WTC11 (cell line): ENCODE measurements around the gene RBPMS2. TPM values are rescaled to one million over a fixed set of nuclear protein-coding genes. Genes with fewer than 3 reads are reported as not detected.
A peak's percentile ranks its signal among the peaks of the same experiment; 100 is the strongest.

Source experiments
- CREB1 ChIP-seq: sonication (generic); formaldehyde crosslinking; IDR thresholded peaks from 2 replicates; pipeline ENCODE4 v1.8.0; 2023; ENCODE audit warnings: mild to moderate bottlenecking, missing genetic modification reagents
- EMX1 ChIP-seq: fragments of 250-450 bp; sonication (Bioruptor Pico); IDR thresholded peaks from 2 replicates; pipeline ENCODE4 v1.8.0; 2021; ENCODE audit warnings: mild to moderate bottlenecking
- ERG ChIP-seq: fragments of 250-450 bp; sonication (Bioruptor Pico); IDR thresholded peaks from 2 replicates; pipeline ENCODE4 v1.8.0; 2021; ENCODE audit warnings: mild to moderate bottlenecking
- ETV6 ChIP-seq: sonication (generic); formaldehyde crosslinking; IDR thresholded peaks from 2 replicates; pipeline ENCODE4 v1.8.1; 2022; ENCODE audit warnings: mild to moderate bottlenecking, missing genetic modification reagents
- FOXJ3 ChIP-seq: sonication (generic); formaldehyde crosslinking; IDR thresholded peaks from 2 replicates; pipeline ENCODE4 v1.9.0; 2021; ENCODE audit warnings: missing genetic modification reagents, mild to moderate bottlenecking, borderline replicate concordance
- FOXK1 ChIP-seq: sonication (generic); formaldehyde crosslinking; IDR thresholded peaks from 2 replicates; pipeline ENCODE4 v1.8.0; 2022; ENCODE audit warnings: mild to moderate bottlenecking, moderate library complexity, missing genetic modification reagents
- FOXP1 ChIP-seq: sonication (generic); formaldehyde crosslinking; IDR thresholded peaks from 2 replicates; pipeline ENCODE4 v1.8.0; 2022; ENCODE audit warnings: missing genetic modification reagents, mild to moderate bottlenecking, moderate library complexity, borderline replicate concordance
- FOXP4 ChIP-seq: sonication (generic); formaldehyde crosslinking; IDR thresholded peaks from 2 replicates; pipeline ENCODE4 v1.8.0; 2022; ENCODE audit warnings: mild to moderate bottlenecking, missing genetic modification reagents
- GABPB1 ChIP-seq: sonication (generic); formaldehyde crosslinking; IDR thresholded peaks from 2 replicates; pipeline ENCODE4 v1.8.1; 2023; ENCODE audit warnings: mild to moderate bottlenecking, missing genetic modification reagents
- IRF1 ChIP-seq: sonication (generic); formaldehyde crosslinking; IDR thresholded peaks from 2 replicates; pipeline ENCODE4 v1.8.0; 2023; ENCODE audit warnings: missing genetic modification reagents
- IRF2 ChIP-seq: sonication (generic); formaldehyde crosslinking; IDR thresholded peaks from 2 replicates; pipeline ENCODE4 v1.8.0; 2022; ENCODE audit warnings: low read depth, missing genetic modification reagents, borderline replicate concordance
- PRRX2 ChIP-seq: fragments of 250-450 bp; sonication (Bioruptor Pico); IDR thresholded peaks from 2 replicates; pipeline ENCODE4 v1.8.0; 2021; ENCODE audit warnings: mild to moderate bottlenecking
- SP1 ChIP-seq: sonication (generic); formaldehyde crosslinking; conservative IDR thresholded peaks from 2 replicates; pipeline ENCODE4 v1.8.1; 2022; ENCODE audit warnings: missing genetic modification reagents
- ZBTB43 ChIP-seq: sonication (generic); formaldehyde crosslinking; IDR thresholded peaks from 2 replicates; pipeline ENCODE4 v1.8.1; 2023; ENCODE audit warnings: mild to moderate bottlenecking, missing genetic modification reagents
- ZNF396 ChIP-seq: fragments of 250-450 bp; sonication (Bioruptor Pico); IDR thresholded peaks from 2 replicates; pipeline ENCODE4 v1.8.0; 2021; ENCODE audit warnings: mild to moderate bottlenecking, moderate library complexity, borderline replicate concordance
- ZNF423 ChIP-seq: fragments of 250-450 bp; sonication (Bioruptor Pico); IDR thresholded peaks from 2 replicates; pipeline ENCODE4 v2.1.2; 2022; ENCODE audit warnings: mild to moderate bottlenecking, moderate library complexity
- ZNF425 ChIP-seq: fragments of 250-450 bp; sonication (Bioruptor Pico); conservative IDR thresholded peaks from 2 replicates; pipeline ENCODE4 v1.9.0; 2021; ENCODE audit warnings: mild to moderate bottlenecking
- ZNF671 ChIP-seq: fragments of 250-450 bp; sonication (Bioruptor Pico); IDR thresholded peaks from 2 replicates; pipeline ENCODE4 v1.8.0; 2021; ENCODE audit warnings: mild to moderate bottlenecking
- total RNA-seq: library from RNA; stranded (reverse); gene quantifications from 3 replicates; pipeline ENCODE4 v1.2.3, GENCODE V29; 2021
- TF ChIP-seq, protein P1 (sequence below): sonication (generic); formaldehyde crosslinking; IDR thresholded peaks from 2 replicates; pipeline ENCODE4 v1.8.1; 2022; ENCODE audit warnings: mild to moderate bottlenecking, missing genetic modification reagents, moderate library complexity, borderline replicate concordance
- TF ChIP-seq, protein P2 (sequence below): sonication (generic); formaldehyde crosslinking; IDR thresholded peaks from 2 replicates; pipeline ENCODE4 v1.8.0; 2023; ENCODE audit warnings: mild to moderate bottlenecking, missing genetic modification reagents
- TF ChIP-seq, protein P3 (sequence below): fragments of 250-450 bp; sonication (Bioruptor Pico); IDR thresholded peaks from 2 replicates; pipeline ENCODE4 v1.9.0; 2021; ENCODE audit warnings: moderate library complexity, mild to moderate bottlenecking, inconsistent platforms, borderline replicate concordance
- TF ChIP-seq, protein P4 (sequence below): sonication (generic); formaldehyde crosslinking; IDR thresholded peaks from 2 replicates; pipeline ENCODE4 v1.8.1; 2023; ENCODE audit warnings: mild to moderate bottlenecking, missing genetic modification reagents
- TF ChIP-seq, protein P5 (sequence below): sonication (generic); formaldehyde crosslinking; IDR thresholded peaks from 2 replicates; pipeline ENCODE4 v1.8.1; 2023; ENCODE audit warnings: mild to moderate bottlenecking, missing genetic modification reagents, moderate library complexity

The RBPMS2 gene
- total RNA-seq, 1 experiment from 2014 or later = 195 TPM

DNA sequence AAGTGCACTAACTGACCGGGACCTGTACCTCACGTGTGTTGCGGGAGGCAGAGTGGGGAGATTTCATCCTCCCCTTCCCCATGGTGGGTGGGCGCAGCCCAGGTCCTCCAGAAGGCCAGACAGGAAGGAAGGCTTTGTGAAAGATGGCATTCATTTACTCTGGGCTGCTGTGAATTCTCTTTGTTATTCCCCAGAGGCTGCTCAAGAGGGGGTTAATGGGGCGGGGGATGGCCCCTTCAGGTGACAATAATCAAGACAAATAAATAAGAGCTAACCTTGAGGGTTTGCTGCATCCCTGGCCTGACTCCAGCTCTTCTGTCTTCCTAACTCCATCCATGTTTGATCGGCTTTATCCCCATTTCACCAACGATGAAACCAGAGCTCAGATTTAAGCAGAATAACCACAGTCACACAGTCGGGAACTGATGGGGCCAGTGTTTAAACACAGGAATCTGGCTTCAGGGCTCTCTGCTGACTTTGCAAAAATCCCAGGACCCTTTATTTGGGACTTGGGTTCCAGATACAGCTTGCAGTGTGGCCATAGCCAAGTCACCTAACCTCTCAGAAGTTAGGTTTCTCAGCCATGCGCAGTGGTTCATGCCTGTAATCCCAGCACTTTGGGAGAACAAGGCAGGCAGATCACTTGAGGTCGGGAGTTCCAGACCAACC lies 33.5 kb upstream of the RBPMS2 start (continued):
- TF ChIP-seq ZBTB43 = 0 out of 2 replicates have a peak, but pooled peaks have one; percentile 31
- no peak for TF ChIP-seq IRF1 (CRISPR knock-in tag)
- peak; percentile 57; the same call in 1 of the 2 replicates for TF ChIP-seq FOXP4
- TF ChIP-seq FOXK1 = 0 out of 2 replicates have a peak, but pooled peaks have one; percentile 61
- TF ChIP-seq FOXP1 (CRISPR knock-in tag) = peak; percentile 63; the same call in 1 of the 2 replicates
- no peak for TF ChIP-seq IRF2 (CRISPR knock-in tag)
- no peak for TF ChIP-seq ZNF425 (CRISPR knock-in tag)
- 0 out of 2 replicates have a peak, but pooled peaks have one; percentile 59 for TF ChIP-seq PRRX2 (CRISPR knock-in tag)
- TF ChIP-seq, protein P1, sequence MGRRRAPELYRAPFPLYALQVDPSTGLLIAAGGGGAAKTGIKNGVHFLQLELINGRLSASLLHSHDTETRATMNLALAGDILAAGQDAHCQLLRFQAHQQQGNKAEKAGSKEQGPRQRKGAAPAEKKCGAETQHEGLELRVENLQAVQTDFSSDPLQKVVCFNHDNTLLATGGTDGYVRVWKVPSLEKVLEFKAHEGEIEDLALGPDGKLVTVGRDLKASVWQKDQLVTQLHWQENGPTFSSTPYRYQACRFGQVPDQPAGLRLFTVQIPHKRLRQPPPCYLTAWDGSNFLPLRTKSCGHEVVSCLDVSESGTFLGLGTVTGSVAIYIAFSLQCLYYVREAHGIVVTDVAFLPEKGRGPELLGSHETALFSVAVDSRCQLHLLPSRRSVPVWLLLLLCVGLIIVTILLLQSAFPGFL (CRISPR knock-in tag) = no peak
- TF ChIP-seq, protein P2, sequence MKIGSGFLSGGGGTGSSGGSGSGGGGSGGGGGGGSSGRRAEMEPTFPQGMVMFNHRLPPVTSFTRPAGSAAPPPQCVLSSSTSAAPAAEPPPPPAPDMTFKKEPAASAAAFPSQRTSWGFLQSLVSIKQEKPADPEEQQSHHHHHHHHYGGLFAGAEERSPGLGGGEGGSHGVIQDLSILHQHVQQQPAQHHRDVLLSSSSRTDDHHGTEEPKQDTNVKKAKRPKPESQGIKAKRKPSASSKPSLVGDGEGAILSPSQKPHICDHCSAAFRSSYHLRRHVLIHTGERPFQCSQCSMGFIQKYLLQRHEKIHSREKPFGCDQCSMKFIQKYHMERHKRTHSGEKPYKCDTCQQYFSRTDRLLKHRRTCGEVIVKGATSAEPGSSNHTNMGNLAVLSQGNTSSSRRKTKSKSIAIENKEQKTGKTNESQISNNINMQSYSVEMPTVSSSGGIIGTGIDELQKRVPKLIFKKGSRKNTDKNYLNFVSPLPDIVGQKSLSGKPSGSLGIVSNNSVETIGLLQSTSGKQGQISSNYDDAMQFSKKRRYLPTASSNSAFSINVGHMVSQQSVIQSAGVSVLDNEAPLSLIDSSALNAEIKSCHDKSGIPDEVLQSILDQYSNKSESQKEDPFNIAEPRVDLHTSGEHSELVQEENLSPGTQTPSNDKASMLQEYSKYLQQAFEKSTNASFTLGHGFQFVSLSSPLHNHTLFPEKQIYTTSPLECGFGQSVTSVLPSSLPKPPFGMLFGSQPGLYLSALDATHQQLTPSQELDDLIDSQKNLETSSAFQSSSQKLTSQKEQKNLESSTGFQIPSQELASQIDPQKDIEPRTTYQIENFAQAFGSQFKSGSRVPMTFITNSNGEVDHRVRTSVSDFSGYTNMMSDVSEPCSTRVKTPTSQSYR = 0 out of 2 replicates have a peak, but pooled peaks have one; percentile 53
- TF ChIP-seq, protein P3, sequence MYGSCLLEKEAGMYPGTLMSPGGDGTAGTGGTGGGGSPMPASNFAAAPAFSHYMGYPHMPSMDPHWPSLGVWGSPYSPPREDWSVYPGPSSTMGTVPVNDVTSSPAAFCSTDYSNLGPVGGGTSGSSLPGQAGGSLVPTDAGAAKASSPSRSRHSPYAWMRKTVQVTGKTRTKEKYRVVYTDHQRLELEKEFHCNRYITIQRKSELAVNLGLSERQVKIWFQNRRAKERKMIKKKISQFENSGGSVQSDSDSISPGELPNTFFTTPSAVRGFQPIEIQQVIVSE = no peak
- TF ChIP-seq ZNF423 (CRISPR knock-in tag) = peak; percentile 67; the same call in 1 of the 2 replicates
- TF ChIP-seq FOXJ3 (CRISPR knock-in tag) = no peak
- TF ChIP-seq GABPB1 = no peak
- TF ChIP-seq, protein P4, sequence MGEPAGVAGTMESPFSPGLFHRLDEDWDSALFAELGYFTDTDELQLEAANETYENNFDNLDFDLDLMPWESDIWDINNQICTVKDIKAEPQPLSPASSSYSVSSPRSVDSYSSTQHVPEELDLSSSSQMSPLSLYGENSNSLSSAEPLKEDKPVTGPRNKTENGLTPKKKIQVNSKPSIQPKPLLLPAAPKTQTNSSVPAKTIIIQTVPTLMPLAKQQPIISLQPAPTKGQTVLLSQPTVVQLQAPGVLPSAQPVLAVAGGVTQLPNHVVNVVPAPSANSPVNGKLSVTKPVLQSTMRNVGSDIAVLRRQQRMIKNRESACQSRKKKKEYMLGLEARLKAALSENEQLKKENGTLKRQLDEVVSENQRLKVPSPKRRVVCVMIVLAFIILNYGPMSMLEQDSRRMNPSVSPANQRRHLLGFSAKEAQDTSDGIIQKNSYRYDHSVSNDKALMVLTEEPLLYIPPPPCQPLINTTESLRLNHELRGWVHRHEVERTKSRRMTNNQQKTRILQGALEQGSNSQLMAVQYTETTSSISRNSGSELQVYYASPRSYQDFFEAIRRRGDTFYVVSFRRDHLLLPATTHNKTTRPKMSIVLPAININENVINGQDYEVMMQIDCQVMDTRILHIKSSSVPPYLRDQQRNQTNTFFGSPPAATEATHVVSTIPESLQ (CRISPR knock-in tag) = no peak
- peak; percentile 83 for TF ChIP-seq SP1 (CRISPR knock-in tag)
- no peak for TF ChIP-seq EMX1 (CRISPR knock-in tag)
- TF ChIP-seq ZNF396 (CRISPR knock-in tag) = no peak
- TF ChIP-seq, protein P5, sequence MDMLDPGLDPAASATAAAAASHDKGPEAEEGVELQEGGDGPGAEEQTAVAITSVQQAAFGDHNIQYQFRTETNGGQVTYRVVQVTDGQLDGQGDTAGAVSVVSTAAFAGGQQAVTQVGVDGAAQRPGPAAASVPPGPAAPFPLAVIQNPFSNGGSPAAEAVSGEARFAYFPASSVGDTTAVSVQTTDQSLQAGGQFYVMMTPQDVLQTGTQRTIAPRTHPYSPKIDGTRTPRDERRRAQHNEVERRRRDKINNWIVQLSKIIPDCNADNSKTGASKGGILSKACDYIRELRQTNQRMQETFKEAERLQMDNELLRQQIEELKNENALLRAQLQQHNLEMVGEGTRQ = peak; percentile 30; the same call in 1 of the 2 replicates
- no peak for TF ChIP-seq ZNF671 (CRISPR knock-in tag)
- TF ChIP-seq ERG (CRISPR knock-in tag) = no peak
- 0 out of 2 replicates have a peak, but pooled peaks have one; percentile 36 for TF ChIP-seq ETV6 (CRISPR knock-in tag)
- TF ChIP-seq CREB1 (CRISPR knock-in tag) = no peak
